GM12891 (cell line): ENCODE measurements around the gene OR6X1.

Experiments
- PAX5 ChIP-seq: IDR thresholded peaks from 2 replicates; pipeline ENCODE4 v1.6.1; 2011; ENCODE audit warnings: low read length, moderate library complexity, mild to moderate bottlenecking; ENCODE audit not compliant: insufficient read depth, severe bottlenecking
- POLR2A ChIP-seq: IDR thresholded peaks from 2 replicates; pipeline ENCODE4 v1.6.1; 2011; ENCODE audit warnings: low read depth, low read length, control low read depth
- POLR2AphosphoS5 ChIP-seq: IDR thresholded peaks from 2 replicates; pipeline ENCODE4 v1.6.1; 2011; ENCODE audit warnings: low read depth, low read length, control low read depth

DNA sequence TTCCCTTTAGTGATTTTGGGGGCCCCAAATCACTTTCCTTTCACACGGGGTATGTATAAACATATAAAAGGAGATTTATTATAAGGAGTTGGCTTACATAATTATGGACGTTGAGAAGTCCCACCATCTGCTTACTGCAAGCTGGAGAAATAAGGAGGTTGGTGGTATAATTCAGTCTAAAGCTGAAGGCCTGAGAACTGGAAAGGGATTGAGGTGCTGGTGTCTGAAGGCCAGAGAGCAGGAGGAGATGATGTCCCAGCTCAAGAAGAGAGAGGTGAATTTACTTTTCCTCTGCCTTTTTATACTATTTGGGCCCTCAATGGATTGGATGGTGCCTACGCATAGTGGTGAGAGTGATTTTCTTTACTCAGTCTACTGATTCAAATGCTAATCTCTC is 11.6 kb downstream of the OR6X1 start:
- TF ChIP-seq POLR2A: no peak
- no peak for TF ChIP-seq POLR2AphosphoS5
- TF ChIP-seq PAX5: no peak
